H9 (cell line): Measurements from ENCODE around the gene GALNT17. TPM values are rescaled to one million over a fixed set of nuclear protein-coding genes. Genes with fewer than 3 reads are reported as not detected.
A peak's percentile ranks its signal among the peaks of the same experiment; 100 is the strongest.
"Not testable (repeated sequence)": the region's sequence is repeated elsewhere in the genome, so short reads cannot be mapped to it uniquely, and the experiment has no call there.

ENCODE experiments used
- DNase-seq: peaks from one replicate; pipeline ENCODE4 v3.0.0-alpha.2; 2017
- H2AFZ ChIP-seq: one replicate; pipeline ENCODE4 v1.6.1; 2013; ENCODE audit warnings: mild to moderate bottlenecking, low read length, control low read depth, moderate library complexity
- H2AK5ac ChIP-seq: 2 replicates; pipeline ENCODE4 v1.6.1; 2013; ENCODE audit warnings: low read length, control low read depth, mixed read lengths; ENCODE audit not compliant: insufficient read length
- H2BK120ac ChIP-seq: one replicate; pipeline ENCODE4 v1.6.1; 2013; ENCODE audit warnings: low read depth, mild to moderate bottlenecking, low read length, control low read depth, inconsistent platforms; ENCODE audit not compliant: poor library complexity, severe bottlenecking
- H2BK12ac ChIP-seq: 2 replicates; pipeline ENCODE4 v1.6.1; 2013; ENCODE audit warnings: low read length, control low read depth, mixed read lengths, low read depth; ENCODE audit not compliant: insufficient read length
- H2BK15ac ChIP-seq: 2 replicates; pipeline ENCODE4 v1.6.1; 2013; ENCODE audit warnings: low read depth, low read length, control low read depth
- H2BK20ac ChIP-seq: one replicate; pipeline ENCODE4 v1.6.1; 2013; ENCODE audit warnings: low read depth, mild to moderate bottlenecking, low read length, control low read depth, inconsistent platforms; ENCODE audit not compliant: poor library complexity, severe bottlenecking
- H2BK5ac ChIP-seq: 2 replicates; pipeline ENCODE4 v1.6.1; 2013; ENCODE audit warnings: low read length, control low read depth, mixed read lengths; ENCODE audit not compliant: insufficient read length
- H3K14ac ChIP-seq: 2 replicates; pipeline ENCODE4 v1.6.1; 2013; ENCODE audit warnings: low read length, control low read depth; ENCODE audit not compliant: insufficient read depth
- H3K18ac ChIP-seq: 2 replicates; pipeline ENCODE4 v1.6.1; 2013; ENCODE audit warnings: low read depth, mild to moderate bottlenecking, mixed read lengths, low read length, control low read depth; ENCODE audit not compliant: insufficient read length
- H3K23ac ChIP-seq: 2 replicates; pipeline ENCODE4 v1.6.1; 2013; ENCODE audit warnings: low read length, control low read depth, mixed read lengths, low read depth; ENCODE audit not compliant: insufficient read length
- H3K23me2 ChIP-seq: 2 replicates; pipeline ENCODE4 v1.6.1; 2013; ENCODE audit warnings: low read depth, mild to moderate bottlenecking, mixed read lengths, low read length, control low read depth; ENCODE audit not compliant: insufficient read length, poor library complexity, severe bottlenecking
- H3K27ac ChIP-seq: 2 replicates; pipeline ENCODE4 v1.5.1; 2013; ENCODE audit warnings: low read length, control low read depth, mixed read lengths, low read depth; ENCODE audit not compliant: insufficient read length
- H3K27me3 ChIP-seq: 2 replicates; pipeline ENCODE4 v1.6.1; 2013; ENCODE audit warnings: low read length, control low read depth, inconsistent platforms; ENCODE audit not compliant: insufficient read depth
- H3K4ac ChIP-seq: 2 replicates; pipeline ENCODE4 v1.6.1; 2013; ENCODE audit warnings: low read depth, mild to moderate bottlenecking, control low read depth, inconsistent platforms, low read length, moderate library complexity
- H3K4me1 ChIP-seq: 2 replicates; pipeline ENCODE4 v1.6.1; 2013; ENCODE audit warnings: low read length, control low read depth, inconsistent platforms; ENCODE audit not compliant: insufficient read depth
- H3K4me2 ChIP-seq: 2 replicates; pipeline ENCODE4 v1.6.1; 2013; ENCODE audit warnings: low read length, control low read depth, mixed read lengths; ENCODE audit not compliant: insufficient read length, insufficient read depth
- H3K56ac ChIP-seq: 2 replicates; pipeline ENCODE4 v1.6.1; 2013; ENCODE audit warnings: low read depth, mild to moderate bottlenecking, mixed read lengths, low read length, control low read depth; ENCODE audit not compliant: insufficient read length
- H3K79me1 ChIP-seq: 2 replicates; pipeline ENCODE4 v1.6.1; 2013; ENCODE audit warnings: low read depth, mild to moderate bottlenecking, moderate library complexity, low read length, control low read depth, inconsistent platforms; ENCODE audit not compliant: insufficient read depth, poor library complexity, severe bottlenecking
- H3K79me2 ChIP-seq: 2 replicates; pipeline ENCODE4 v1.6.1; 2013; ENCODE audit warnings: low read length, control low read depth, inconsistent platforms; ENCODE audit not compliant: insufficient read depth
- H3K9ac ChIP-seq: 2 replicates; pipeline ENCODE4 v1.6.1; 2013; ENCODE audit warnings: low read length, control low read depth, mixed read lengths; ENCODE audit not compliant: insufficient read length; ENCODE audit errors: extremely low read depth
- H3K9me3 ChIP-seq: one replicate; pipeline ENCODE4 v1.6.1; 2013; ENCODE audit warnings: low read depth, low read length, inconsistent platforms; ENCODE audit not compliant: control insufficient read depth
- H3T11ph ChIP-seq: one replicate; pipeline ENCODE4 v1.6.1; 2013; ENCODE audit warnings: mild to moderate bottlenecking, low read length, control low read depth, inconsistent platforms
- H4K20me1 ChIP-seq: one replicate; pipeline ENCODE4 v1.6.1; 2013; ENCODE audit not compliant: control insufficient read depth, insufficient read length, insufficient read depth
- H4K5ac ChIP-seq: 2 replicates; pipeline ENCODE4 v1.6.1; 2013; ENCODE audit warnings: low read depth, mild to moderate bottlenecking, mixed read lengths, low read length, control low read depth; ENCODE audit not compliant: insufficient read length
- H4K8ac ChIP-seq: replicated peaks from 2 replicates; pipeline ENCODE4 v1.6.1; 2013; ENCODE audit warnings: low read length, control low read depth, mixed read lengths, low read depth; ENCODE audit not compliant: insufficient read length
- H4K91ac ChIP-seq: 2 replicates; pipeline ENCODE4 v1.6.1; 2013; ENCODE audit warnings: low read depth, mild to moderate bottlenecking, moderate library complexity, mixed read lengths, low read length, control low read depth; ENCODE audit not compliant: insufficient read length
- H3K27ac Mint-ChIP-seq, 3 experiments: 2 replicates in 2 of 3; 3 replicates in 1 of 3; pipeline ENCODE4 v1.8.0; 2020 to 2021; ENCODE audit warnings: mixed read lengths in 3 of 3, mild to moderate bottlenecking in 1 of 3, moderate library complexity in 1 of 3
- H3K27me3 Mint-ChIP-seq: 2 replicates; pipeline ENCODE4 v1.8.0; 2021; ENCODE audit warnings: low read depth, mild to moderate bottlenecking, moderate library complexity, mixed read lengths
- H3K36me3 Mint-ChIP-seq, 3 experiments: 2 replicates in 2 of 3; 3 replicates in 1 of 3; pipeline ENCODE4 v1.8.0; 2020 to 2021; ENCODE audit warnings: low read depth in 3 of 3, mixed read lengths in 3 of 3; ENCODE audit not compliant: insufficient read depth in 1 of 3
- H3K4me1 Mint-ChIP-seq, 2 experiments: 2 replicates each; pipeline ENCODE4 v1.8.0; 2020; ENCODE audit warnings: mixed read lengths in 2 of 2
- H3K4me3 Mint-ChIP-seq, 2 experiments: 2 replicates in 1 of 2; 3 replicates in 1 of 2; pipeline ENCODE4 v1.8.0; 2020 to 2021; ENCODE audit warnings: mild to moderate bottlenecking in 2 of 2, mixed read lengths in 2 of 2, moderate library complexity in 1 of 2
- H3K9me3 Mint-ChIP-seq, 2 experiments: 2 replicates in 1 of 2; 3 replicates in 1 of 2; pipeline ENCODE4 v1.8.0; 2020; ENCODE audit warnings: mild to moderate bottlenecking in 2 of 2, mixed read lengths in 2 of 2, moderate library complexity in 1 of 2
- CTCF ChIP-seq: fragments of 200-600 bp; sonication (generic); conservative IDR thresholded peaks from 3 replicates; pipeline ENCODE4 v1.8.0; 2021; ENCODE audit warnings: antibody characterized with exemption, mild to moderate bottlenecking
- WGBS: extraction: QIAGEN DNeasy Blood & Tissue Kit; methylation state at CpG from one replicate; pipeline ENCODE4 v1.1.7; 2013; ENCODE audit warnings: missing lambda C conversion rate, low lambda C conversion rate, mixed read lengths; ENCODE audit not compliant: insufficient read length; ENCODE audit errors: extremely low coverage; 5-methylcytosine and 5-hydroxymethylcytosine counted together
- total RNA-seq: library from RNA; stranded (reverse); gene quantifications from 2 replicates; pipeline ENCODE4 v1.2.1, GENCODE V29; 2021

GALNT17 gene
- total RNA-seq, 1 experiment from 2014 or later, result 43.2 TPM

GRCh38 chr7:71212433-71212832 is 80.5 kb downstream of the GALNT17 start:
- not testable (repeated sequence) for H4K5ac ChIP-seq, H3K4me1 ChIP-seq, H2BK5ac ChIP-seq, H3K27ac ChIP-seq, DNase-seq, H3K23me2 ChIP-seq, H3K18ac ChIP-seq, H3K27ac Mint-ChIP-seq, H4K20me1 ChIP-seq, H3K9me3 ChIP-seq, H3K27me3 Mint-ChIP-seq, H2AFZ ChIP-seq, H2BK20ac ChIP-seq, H3K27me3 ChIP-seq, H2BK15ac ChIP-seq, H4K91ac ChIP-seq, H3K14ac ChIP-seq, H3K4me3 Mint-ChIP-seq, H4K8ac ChIP-seq, H2AK5ac ChIP-seq, H2BK12ac ChIP-seq, H3K4me2 ChIP-seq, H3T11ph ChIP-seq, H3K56ac ChIP-seq, H2BK120ac ChIP-seq, H3K9ac ChIP-seq, H3K4ac ChIP-seq, H3K23ac ChIP-seq
- WGBS, result no CpG with 5 or more reads among the region's 4 CpGs
- Mint-ChIP-seq H3K36me3 (peaks cover 14 to 28% (median 17%) of the 10 kb centered on the region in 3 experiments), H3K4me1 (peaks cover 32 to 36% of the 10 kb centered on the region in 2 experiments), H3K9me3 (peaks cover 6 to 15% of the 10 kb centered on the region in 2 experiments)
- peak; percentile 30; the same call in 2 of the 3 replicates for TF ChIP-seq CTCF
- Histone ChIP-seq H3K79me1 (peaks cover 15% of the 10 kb centered on the region), H3K79me2 (peaks cover 29% of the 10 kb centered on the region; the same call in 1 of the 2 replicates)
